A673 (cell line): Measurements from ENCODE around the gene TRPM3. TPM values are rescaled to one million over a fixed set of nuclear protein-coding genes. Genes with fewer than 3 reads are reported as not detected.

ENCODE experiments used
- BruUV-seq: library from RNA; stranded (reverse); fragments of 400-500 nt; replicated peaks from 2 replicates; lab custom pipeline; 2021; lab: Mats Ljungman, UMichigan
- CTCF ChIA-PET: fragments of 300-600 bp; sonication (Branson Sonifier 250); formaldehyde crosslinking; loops from one replicate; lab custom pipeline; 2022; ENCODE audit warnings: antibody characterized with exemption; lab: Charles Lee
- POLR2A ChIA-PET: fragments of 300-600 bp; sonication (Branson Sonifier 250); formaldehyde crosslinking; loops from one replicate; lab custom pipeline; 2022; ENCODE audit warnings: antibody characterized with exemption; ENCODE audit not compliant: low non-redundant PET; lab: Charles Lee
- DNase-seq: peaks from one replicate; pipeline ENCODE4 v3.0.0-alpha.2; 2015; ENCODE audit warnings: low spot score
- H3K27ac ChIP-seq: fragments of 200-600 bp; sonication (generic); 2 replicates; pipeline ENCODE4 v1.5.1; 2016; ENCODE audit warnings: mixed run types, low read depth, mild to moderate bottlenecking, mixed read lengths, antibody characterized with exemption, low read length; ENCODE audit not compliant: poor library complexity, severe bottlenecking
- H3K27me3 ChIP-seq: fragments of 200-600 bp; sonication (generic); replicated peaks from 2 replicates; pipeline ENCODE4 v1.6.1; 2017; ENCODE audit warnings: mixed run types, low read depth, mild to moderate bottlenecking, mixed read lengths, antibody characterized with exemption, low read length; ENCODE audit not compliant: insufficient read depth, poor library complexity
- H3K36me3 ChIP-seq: fragments of 200-600 bp; sonication (generic); 2 replicates; pipeline ENCODE4 v1.6.1; 2016; ENCODE audit warnings: mixed run types, mild to moderate bottlenecking, mixed read lengths, antibody characterized with exemption, low read length; ENCODE audit not compliant: insufficient read depth, poor library complexity, severe bottlenecking
- H3K4me1 ChIP-seq: fragments of 200-600 bp; sonication (generic); 2 replicates; pipeline ENCODE4 v1.6.1; 2017; ENCODE audit warnings: mixed run types, mild to moderate bottlenecking, mixed read lengths, antibody characterized with exemption, low read length; ENCODE audit not compliant: insufficient read depth, poor library complexity, severe bottlenecking
- H3K4me3 ChIP-seq: fragments of 200-600 bp; sonication (generic); 2 replicates; pipeline ENCODE4 v1.5.1; 2016; ENCODE audit warnings: low read depth, mixed run types, mild to moderate bottlenecking, mixed read lengths, low read length; ENCODE audit not compliant: poor library complexity, severe bottlenecking
- H3K9me3 ChIP-seq: fragments of 200-600 bp; sonication (generic); 2 replicates; pipeline ENCODE4 v1.6.1; 2016; ENCODE audit warnings: mixed run types, low read depth, mild to moderate bottlenecking, mixed read lengths, antibody characterized with exemption, low read length; ENCODE audit not compliant: poor library complexity, severe bottlenecking
- CTCF ChIP-seq: fragments of 300-800, 200-600 bp; sonication (generic); conservative IDR thresholded peaks from 2 replicates; pipeline ENCODE4 v1.5.1; 2017; ENCODE audit warnings: low read depth, mild to moderate bottlenecking, antibody characterized with exemption, low read length, moderate library complexity, mixed read lengths
- EZH2 ChIP-seq: fragments of 200-600 bp; sonication (generic); IDR thresholded peaks from 2 replicates; pipeline ENCODE4 v1.6.1; 2017; ENCODE audit warnings: borderline replicate concordance, low read depth, mild to moderate bottlenecking, mixed read lengths, antibody characterized with exemption, low read length; ENCODE audit not compliant: poor library complexity, severe bottlenecking
- intact Hi-C: fragments of 100-400 bp; cut with micrococcal nuclease; formaldehyde crosslinking; loops from one replicate; pipeline ENCODE4 v1.10.0; 2022; ENCODE audit not compliant: unreplicated experiment
- total RNA-seq: library from RNA; stranded (reverse); gene quantifications from 2 replicates; pipeline ENCODE4 v1.2.3, GENCODE V29; 2021

TRPM3 gene
- total RNA-seq, 1 experiment from 2014 or later = not detected

- DNase-seq = peak; percentile 54
- ChIA-PET CTCF (no interaction called here), POLR2A (no interaction called here)
- no TSS peak for BruUV-seq
- TF ChIP-seq CTCF (no peak), EZH2 (no peak)
- H3K36me3 ChIP-seq = no peaks in the 10 kb centered on the region
- H3K27ac ChIP-seq = no peak overlapping the region
- no peaks in the 10 kb centered on the region for H3K27me3 ChIP-seq
- peaks cover 4% of the 10 kb centered on the region for H3K4me1 ChIP-seq
- no peak overlapping the region for H3K4me3 ChIP-seq
- no peaks in the 10 kb centered on the region for H3K9me3 ChIP-seq
- intact Hi-C loops = no loop called here
These were observed 513.5 kb downstream of the TRPM3 start for GRCh38 chr9:70607926-70608325.

- ChIA-PET POLR2A (no interaction called here), CTCF (no interaction called here)
- no peak for DNase-seq
- Histone ChIP-seq H3K36me3 (no peaks in the 10 kb centered on the region), H3K9me3 (no peaks in the 10 kb centered on the region), H3K27ac (no peak overlapping the region), H3K4me1 (peaks cover 5% of the 10 kb centered on the region), H3K4me3 (no peak overlapping the region), H3K27me3 (no peaks in the 10 kb centered on the region)
- TF ChIP-seq EZH2 (no peak), CTCF (no peak)
- no TSS peak for BruUV-seq
- intact Hi-C loops = no loop called here
These were observed 514.1 kb downstream of the TRPM3 start for GRCh38 chr9:70607329-70607728.

- intact Hi-C loops = loop anchor here (5.0 kb wide), 1 partner anchor 491 kb away; no protein-coding TSS in a partner anchor
- TF ChIP-seq EZH2 (no peak), CTCF (no peak)
- no peaks in the 10 kb centered on the region for H3K27me3 ChIP-seq
- no peak overlapping the region for H3K27ac ChIP-seq
- peaks cover 26% of the 10 kb centered on the region for H3K4me1 ChIP-seq
- no peak for DNase-seq
- POLR2A ChIA-PET = interaction anchor here (0.5 to 0.6 kb wide), 2 partner anchors 182 to 184 kb away, joined by 7 to 8 read pairs; no protein-coding TSS in a partner anchor
- CTCF ChIA-PET = interaction anchor here (0.6 to 1.9 kb wide), 11 partner anchors 12 to 1181 kb away, joined by 3 to 20 read pairs (median 4); no protein-coding TSS in a partner anchor
- BruUV-seq = no TSS peak
- no peak overlapping the region for H3K4me3 ChIP-seq
- H3K36me3 ChIP-seq = no peaks in the 10 kb centered on the region
- no peaks in the 10 kb centered on the region for H3K9me3 ChIP-seq
These were observed 518.4 kb downstream of the TRPM3 start for GRCh38 chr9:70603020-70603411.
